Stimulated activated CD8-positive, alpha-beta memory T cell treated with anti-CD3 and anti-CD28 coated beads, Interleukin-15, amount 100 ng/mL, for 4 hours (primary cell): Measurements from ENCODE around the gene RRP8.

Experiments
- DNase-seq, 2 donors: peaks; one replicate each; pipeline ENCODE4 v3.0.0-alpha.2; 2020; ENCODE audit warnings: low read depth in 2 of 2

The RRP8 gene

GRCh38 chr11:6603287-6604080 lies at the start of gene RRP8, which contains the start of gene ILK:
RRP8 (minus strand) TSS chr11:6603616; CDS start chr11:6603502, 114 bp downstream.
ILK (plus strand) TSS chr11:6603774; CDS start chr11:6604272, 498 bp downstream.
- peak; percentile 72 to 74 for DNase-seq

- no peak for DNase-seq
Observed at GRCh38 chr11:6653097-6653496, 49.7 kb upstream of the RRP8 start.

GRCh38 chr11:6652182-6652581 lies 48.8 kb upstream of the RRP8 start:
- DNase-seq, result no peak

- peak in 1 of 2 donors; percentile 43 for DNase-seq
Observed at GRCh38 chr11:6650980-6651379, 47.6 kb upstream of the RRP8 start.

GRCh38 chr11:6650104-6650503 lies 46.7 kb upstream of the RRP8 start:
- DNase-seq, result no peak

- no peak for DNase-seq
Observed at GRCh38 chr11:6648501-6648900, 45.1 kb upstream of the RRP8 start.

- DNase-seq, result no peak
Observed at GRCh38 chr11:6647836-6648235, 44.4 kb upstream of the RRP8 start.

GRCh38 chr11:6646918-6647679 lies 43.7 kb upstream of the RRP8 start:
- no peak for DNase-seq

GRCh38 chr11:6646576-6646917 lies 43.1 kb upstream of the RRP8 start:
- DNase-seq, result no peak

GRCh38 chr11:6646071-6646470 lies 42.7 kb upstream of the RRP8 start:
- DNase-seq, result no peak

GRCh38 chr11:6642957-6643356 lies 39.5 kb upstream of the RRP8 start:
- no peak for DNase-seq

GRCh38 chr11:6640985-6641701 lies 37.7 kb upstream of the RRP8 start:
- DNase-seq, result no peak

GRCh38 chr11:6640036-6640984 lies 36.9 kb upstream of the RRP8 start:
- no peak for DNase-seq

- no peak for DNase-seq
Observed at GRCh38 chr11:6638429-6638828, 35.0 kb upstream of the RRP8 start.

- no peak for DNase-seq
Observed at GRCh38 chr11:6637871-6638270, 34.5 kb upstream of the RRP8 start.

- no peak for DNase-seq
Observed at GRCh38 chr11:6636480-6636879, 33.1 kb upstream of the RRP8 start.

- no peak for DNase-seq
Observed at GRCh38 chr11:6635082-6635932, 31.9 kb upstream of the RRP8 start.

- no peak for DNase-seq
Observed at GRCh38 chr11:6634534-6634933, 31.1 kb upstream of the RRP8 start.

- no peak for DNase-seq
Observed at GRCh38 chr11:6633422-6634408, 30.3 kb upstream of the RRP8 start.
